Astrocyte (in vitro differentiated cells and primary cell): Measurements from ENCODE around the gene BTBD2. TPM values are rescaled to one million over a fixed set of nuclear protein-coding genes. Genes with fewer than 3 reads are reported as not detected.
A peak's percentile ranks its signal among the peaks of the same experiment; 100 is the strongest.

Experiments
- DNase-seq: peaks from one replicate; pipeline ENCODE4 v3.0.0-alpha.2; 2010; ENCODE audit warnings: low read depth
- FAIRE-seq: peaks from 2 replicates; lab custom pipeline; 2011; peaks lifted over from hg19 to GRCh38; lab: Jason Lieb, UNC
- H2AFZ ChIP-seq: 2 replicates; pipeline ENCODE4 v1.6.0; 2012; ENCODE audit warnings: low read depth, low read length, inconsistent platforms
- H3K27ac ChIP-seq: 2 replicates; pipeline ENCODE4 v1.5.1; 2011; ENCODE audit warnings: low read depth, low read length, inconsistent platforms
- H3K27me3 ChIP-seq: 2 replicates; pipeline ENCODE4 v1.6.0; 2011; ENCODE audit warnings: low read length, inconsistent platforms; ENCODE audit not compliant: insufficient read depth
- H3K36me3 ChIP-seq: 2 replicates; pipeline ENCODE4 v1.5.1; 2011; ENCODE audit warnings: low read length, inconsistent platforms; ENCODE audit not compliant: insufficient read depth
- H3K4me1 ChIP-seq: 2 replicates; pipeline ENCODE4 v1.5.1; 2011; ENCODE audit warnings: low read length, inconsistent platforms; ENCODE audit not compliant: insufficient read depth
- H3K4me2 ChIP-seq: 2 replicates; pipeline ENCODE4 v1.6.0; 2012; ENCODE audit warnings: low read length, inconsistent platforms
- H3K4me3 ChIP-seq: 2 replicates; pipeline ENCODE4 v1.5.1; 2011; ENCODE audit warnings: low read depth, mild to moderate bottlenecking, low read length, inconsistent platforms; ENCODE audit not compliant: insufficient read depth
- H3K79me2 ChIP-seq: 2 replicates; pipeline ENCODE4 v1.6.0; 2012; ENCODE audit warnings: mild to moderate bottlenecking, low read length, inconsistent platforms; ENCODE audit not compliant: insufficient read depth
- H3K9ac ChIP-seq: 2 replicates; pipeline ENCODE4 v1.6.0; 2012; ENCODE audit warnings: mild to moderate bottlenecking, low read length, inconsistent platforms
- H3K9me3 ChIP-seq: 2 replicates; pipeline ENCODE4 v1.5.1; 2012; ENCODE audit warnings: low read depth, mild to moderate bottlenecking, low read length, inconsistent platforms; ENCODE audit not compliant: insufficient read depth
- H4K20me1 ChIP-seq: 2 replicates; pipeline ENCODE4 v1.6.0; 2012; ENCODE audit warnings: low read length, inconsistent platforms; ENCODE audit not compliant: insufficient read depth
- H3K27ac Mint-ChIP-seq: one replicate; pipeline ENCODE4 v1.8.0; 2021; ENCODE audit warnings: mild to moderate bottlenecking, mixed read lengths; ENCODE audit not compliant: unreplicated experiment
- H3K27me3 Mint-ChIP-seq: one replicate; pipeline ENCODE4 v1.8.0; 2021; ENCODE audit warnings: low read depth, mixed read lengths; ENCODE audit not compliant: unreplicated experiment
- H3K36me3 Mint-ChIP-seq: one replicate; pipeline ENCODE4 v1.8.0; 2021; ENCODE audit warnings: low read depth, mixed read lengths; ENCODE audit not compliant: unreplicated experiment
- H3K4me1 Mint-ChIP-seq: one replicate; pipeline ENCODE4 v1.8.0; 2021; ENCODE audit warnings: low read depth, mixed read lengths; ENCODE audit not compliant: unreplicated experiment
- H3K4me3 Mint-ChIP-seq: one replicate; pipeline ENCODE4 v1.8.0; 2021; ENCODE audit warnings: mild to moderate bottlenecking, moderate library complexity, mixed read lengths; ENCODE audit not compliant: unreplicated experiment
- H3K9me3 Mint-ChIP-seq: one replicate; pipeline ENCODE4 v1.8.0; 2021; ENCODE audit warnings: mild to moderate bottlenecking, mixed read lengths; ENCODE audit not compliant: unreplicated experiment
- CTCF ChIP-seq: IDR thresholded peaks from 2 replicates; pipeline ENCODE4 v1.5.1; 2011; ENCODE audit warnings: low read depth, mild to moderate bottlenecking, inconsistent platforms, low read length, moderate library complexity; ENCODE audit not compliant: insufficient read depth
- EZH2 ChIP-seq: IDR thresholded peaks from 2 replicates; pipeline ENCODE4 v1.6.1; 2012; ENCODE audit warnings: mild to moderate bottlenecking, low read length, inconsistent platforms; ENCODE audit not compliant: insufficient read depth
- total RNA-seq: library from RNA; stranded (reverse); gene quantifications from 2 replicates; pipeline ENCODE4 v1.2.1, GENCODE V29; 2021

Gene BTBD2
- total RNA-seq, 1 donor from 2014 or later: 53.7 TPM

- Histone ChIP-seq H3K9me3 (peaks cover 1% of the 10 kb centered on the region), H4K20me1 (peaks cover 25% of the 10 kb centered on the region), H3K79me2 (peaks cover 14% of the 10 kb centered on the region), H3K9ac (peak overlapping the region; percentile 54), H3K4me3 (no peak overlapping the region), H2AFZ (no peak overlapping the region), H3K4me1 (peaks cover 13% of the 10 kb centered on the region), H3K36me3 (no peaks in the 10 kb centered on the region), H3K4me2 (no peak overlapping the region), H3K27me3 (no peaks in the 10 kb centered on the region), H3K27ac (no peak overlapping the region)
- TF ChIP-seq EZH2 (no peak), CTCF (no peak)
- Mint-ChIP-seq H3K4me3 (no peak overlapping the region), H3K9me3 (no peaks in the 10 kb centered on the region), H3K27ac (no peak overlapping the region), H3K36me3 (peaks cover 3% of the 10 kb centered on the region), H3K4me1 (peaks cover 5% of the 10 kb centered on the region), H3K27me3 (no peaks in the 10 kb centered on the region)
- FAIRE-seq: no peak
- no peak for DNase-seq
Observed at GRCh38 chr19:2040647-2041432, 25.3 kb upstream of the BTBD2 start.

GRCh38 chr19:2039959-2040646 lies 24.6 kb upstream of the BTBD2 start:
- Histone ChIP-seq H3K4me3 (no peak overlapping the region), H3K27me3 (no peaks in the 10 kb centered on the region), H3K9ac (no peak overlapping the region), H3K4me1 (peaks cover 12% of the 10 kb centered on the region), H3K27ac (no peak overlapping the region), H4K20me1 (peaks cover 18% of the 10 kb centered on the region), H3K4me2 (no peak overlapping the region), H2AFZ (no peak overlapping the region), H3K79me2 (peaks cover 7% of the 10 kb centered on the region), H3K9me3 (peaks cover 4% of the 10 kb centered on the region), H3K36me3 (no peaks in the 10 kb centered on the region)
- H3K27ac Mint-ChIP-seq: no peak overlapping the region
- peaks cover 5% of the 10 kb centered on the region for H3K4me1 Mint-ChIP-seq
- no peak overlapping the region for H3K4me3 Mint-ChIP-seq
- TF ChIP-seq EZH2 (no peak), CTCF (no peak)
- FAIRE-seq (no peak), DNase-seq (no peak)
- peaks cover 3% of the 10 kb centered on the region for H3K36me3 Mint-ChIP-seq
- no peaks in the 10 kb centered on the region for H3K27me3 Mint-ChIP-seq
- H3K9me3 Mint-ChIP-seq: peaks cover 2% of the 10 kb centered on the region
